KOPT-K1 (cell line): ENCODE measurements around the gene OR2M3.
"Not testable (repeated sequence)": the region's sequence is repeated elsewhere in the genome, so short reads cannot be mapped to it uniquely, and the experiment has no call there.

ENCODE experiments used
- H3K27ac ChIP-seq: fragments of 200-600 bp; sonication (generic); 2 replicates; pipeline ENCODE4 v1.5.1; 2016; ENCODE audit warnings: antibody characterized with exemption, mild to moderate bottlenecking, low read depth, low read length; ENCODE audit not compliant: poor library complexity, severe bottlenecking
- H3K36me3 ChIP-seq: fragments of 200-600 bp; sonication (generic); 2 replicates; pipeline ENCODE4 v1.5.1; 2017; ENCODE audit warnings: antibody characterized with exemption, mild to moderate bottlenecking, low read length, moderate library complexity; ENCODE audit not compliant: insufficient read depth
- H3K9me3 ChIP-seq: fragments of 200-600 bp; sonication (generic); 2 replicates; pipeline ENCODE4 v1.5.1; 2017; ENCODE audit warnings: antibody characterized with exemption, low read length, mild to moderate bottlenecking; ENCODE audit not compliant: insufficient read depth, poor library complexity, severe bottlenecking

The OR2M3 gene

GRCh38 chr1:248239478-248239877 lies 42.4 kb downstream of the OR2M3 start:
- Histone ChIP-seq H3K36me3 (no peaks in the 10 kb centered on the region), H3K9me3 (no peaks in the 10 kb centered on the region), H3K27ac (no peak overlapping the region)

GRCh38 chr1:248243204-248243603 lies 46.1 kb downstream of the OR2M3 start:
- Histone ChIP-seq H3K36me3 (no peaks in the 10 kb centered on the region), H3K27ac (no peak overlapping the region), H3K9me3 (no peaks in the 10 kb centered on the region)

- not testable (repeated sequence) for H3K36me3 ChIP-seq, H3K9me3 ChIP-seq, H3K27ac ChIP-seq
Observed at GRCh38 chr1:248259309-248259708, 62.2 kb downstream of the OR2M3 start.
